ENCODE measurements around the gene VMA21.

- TF ChIP-seq CTCF (IDR thresholded peaks at IDR 0.05) (no peak), EZH2 (IDR thresholded peaks at IDR 0.05; ENCODE audit: borderline replicate concordance, insufficient read depth, low read depth, low read length, poor library complexity, severe bottlenecking) (no peak)
These were observed 12.2 kb upstream of the VMA21 start for GRCh38 chrX:151384807-151385206.
